Stimulated activated CD8-positive, alpha-beta memory T cell treated with anti-CD3 and anti-CD28 coated beads, Interleukin-4, amount 100 ng/mL, for 1 hour (primary cell): ENCODE data around the gene STXBP1.
A peak's percentile ranks its signal among the peaks of the same experiment; 100 is the strongest.

ENCODE experiments used
- DNase-seq, 2 donors: peaks; one replicate each; pipeline ENCODE4 v3.0.0-alpha.2; 2020; ENCODE audit warnings: low read depth in 2 of 2, low spot score in 1 of 2

STXBP1 gene

DNA sequence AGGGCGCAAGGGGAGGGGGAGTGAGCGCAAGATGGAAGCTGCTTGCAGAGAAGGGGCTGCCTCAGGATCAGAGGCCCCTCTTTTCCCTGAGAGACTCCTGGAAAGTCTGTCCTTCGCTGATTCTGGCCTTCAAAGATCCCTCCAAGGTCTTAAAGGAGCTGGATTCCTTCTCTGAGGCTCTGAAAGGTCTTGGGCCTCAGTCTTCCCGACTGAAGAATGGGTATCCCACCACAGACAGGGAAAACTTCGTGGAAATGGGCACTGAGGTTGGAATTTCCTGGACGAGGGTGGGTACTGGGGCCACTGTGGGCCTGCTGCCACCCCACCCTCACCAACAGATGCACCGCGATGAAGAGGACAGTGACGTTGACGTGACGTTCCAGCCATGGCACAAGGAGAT is 100.3 kb downstream of the STXBP1 start:
- DNase-seq, result no peak

DNA sequence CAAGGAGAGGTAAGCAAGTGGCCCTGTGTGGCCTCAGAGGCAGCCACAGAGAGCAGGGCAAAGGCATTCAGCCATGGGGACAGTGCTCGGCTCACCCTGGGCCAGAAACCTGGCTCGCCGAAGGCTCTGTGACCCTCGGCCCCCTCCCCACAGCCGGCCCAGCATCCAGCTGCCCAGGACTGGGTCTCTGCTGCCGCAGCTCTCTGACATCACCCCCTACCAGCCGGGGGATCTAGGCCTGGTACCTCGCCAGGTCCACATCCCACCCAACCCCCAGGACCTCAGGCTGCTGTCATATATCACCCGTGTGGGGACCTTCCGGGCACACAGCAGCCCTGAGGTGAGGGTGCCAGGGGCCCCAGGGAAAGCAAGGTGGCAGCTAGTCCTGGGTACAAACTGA is 100.8 kb downstream of the STXBP1 start:
- DNase-seq, result no peak

DNA sequence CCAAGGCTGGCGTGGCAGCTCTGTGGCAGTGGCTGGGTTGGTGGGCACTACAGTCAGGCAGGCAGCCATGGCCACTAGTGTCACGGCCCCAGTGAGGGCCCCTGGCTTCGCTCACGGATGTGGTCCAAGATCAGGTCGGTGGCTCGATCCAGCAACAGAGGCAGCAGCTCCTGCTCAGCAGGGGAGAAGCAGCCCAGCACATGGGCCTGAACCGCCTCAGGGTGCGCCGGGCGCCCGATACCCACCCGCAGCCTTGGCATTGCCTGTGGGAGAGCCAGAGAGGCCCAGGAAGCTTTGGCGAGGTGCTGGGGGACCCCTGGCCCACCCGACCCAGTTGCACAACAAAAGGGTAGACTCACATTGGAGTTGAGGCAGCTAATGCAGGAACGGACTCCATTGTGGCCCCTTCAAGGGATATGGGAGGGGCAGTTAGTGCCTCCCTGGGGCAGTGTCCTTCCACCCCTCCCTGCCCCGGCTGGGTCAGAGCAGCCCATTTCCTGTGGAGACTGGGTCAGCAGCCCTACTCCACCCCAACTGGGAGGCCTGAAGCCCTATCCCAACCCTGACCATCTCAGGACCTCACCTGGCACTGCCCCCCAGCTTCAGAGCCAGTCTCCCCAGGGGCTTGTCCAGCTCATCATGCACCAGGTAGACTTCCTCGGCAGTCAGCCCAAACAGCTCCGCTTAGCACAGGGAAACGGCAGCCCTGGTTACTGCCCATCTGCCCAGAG is 102.1 kb downstream of the STXBP1 start:
- no peak for DNase-seq

DNA sequence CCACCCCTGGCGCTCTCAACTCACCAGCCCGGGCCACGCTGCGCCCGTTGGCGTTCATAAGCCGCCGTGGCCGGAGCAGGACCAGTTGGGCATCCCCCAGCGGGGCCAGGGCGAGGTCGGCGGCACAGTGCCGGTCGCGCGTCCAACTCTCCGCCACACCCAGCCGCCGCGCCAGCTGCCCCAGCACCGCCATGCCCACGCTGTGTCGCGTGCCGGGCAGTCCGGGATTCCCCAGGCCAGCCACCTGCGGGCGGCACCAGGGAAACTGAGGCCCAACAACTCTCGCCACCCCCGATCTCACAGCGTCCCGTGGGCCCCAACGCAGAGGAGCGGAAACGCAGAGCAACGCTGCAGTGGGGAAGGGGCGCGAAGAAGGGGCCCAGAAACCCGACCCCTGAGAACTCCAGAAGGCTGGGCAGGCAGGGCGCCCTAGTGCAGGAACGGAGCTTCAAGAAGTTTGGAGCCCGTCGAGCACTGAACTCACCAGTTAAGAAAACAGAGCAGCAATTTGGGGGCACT is 102.9 kb downstream of the STXBP1 start:
- DNase-seq, result no peak

DNA sequence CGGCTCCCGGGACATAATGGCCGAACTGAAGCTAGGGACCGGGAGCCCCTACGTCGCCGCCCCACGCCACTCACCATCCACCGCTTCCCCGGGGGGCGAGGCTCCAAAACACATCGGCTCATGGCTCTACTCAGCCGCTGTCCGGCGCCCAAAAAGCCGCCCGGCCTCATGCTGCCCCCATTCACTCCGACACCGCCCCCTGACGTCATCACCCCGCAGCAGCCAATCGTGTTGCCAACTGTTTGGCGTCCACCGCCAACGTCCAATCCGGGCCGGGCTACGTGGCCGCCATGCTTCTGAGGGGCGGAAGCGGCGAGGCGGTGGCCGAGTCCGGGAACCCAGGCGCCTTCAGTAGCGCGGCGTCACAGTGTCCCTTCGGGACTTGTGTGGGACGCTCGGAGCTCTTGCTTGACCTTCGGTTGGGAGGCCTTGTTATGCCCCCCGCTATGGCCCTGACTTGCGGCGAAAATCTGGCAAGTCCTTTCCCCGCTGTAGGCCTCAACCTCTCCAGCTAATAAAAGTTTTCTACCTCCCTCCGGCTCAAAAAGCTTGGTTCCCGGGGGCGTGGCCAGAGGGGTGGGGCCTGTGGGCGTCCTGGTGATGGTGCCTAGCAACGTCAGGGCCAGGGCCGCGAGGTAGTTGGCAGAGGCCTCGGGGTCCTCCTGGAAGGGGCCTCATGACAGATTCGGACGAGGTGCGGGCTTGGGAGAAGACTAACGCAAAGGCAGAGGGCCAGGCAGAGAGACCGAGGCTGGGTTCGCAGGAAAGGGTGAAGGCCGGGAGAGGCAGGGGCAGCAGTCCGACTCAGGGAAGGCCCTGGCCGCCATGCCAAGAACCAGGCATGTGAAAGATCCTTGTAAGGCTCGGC is 103.6 kb downstream of the STXBP1 start, which contains the start of the genes PTRH1 and TTC16:
Gene PTRH1, minus strand, starts transcription at position 194 of the 868 bp plus-strand sequence. Its CDS starts 24 bp downstream, at position 170.
Gene TTC16, plus strand, starts transcription at position 610 of the 868 bp plus-strand sequence. Its CDS starts 67 bp downstream, at position 677.
- DNase-seq, result peak; percentile 93 to 98

DNA sequence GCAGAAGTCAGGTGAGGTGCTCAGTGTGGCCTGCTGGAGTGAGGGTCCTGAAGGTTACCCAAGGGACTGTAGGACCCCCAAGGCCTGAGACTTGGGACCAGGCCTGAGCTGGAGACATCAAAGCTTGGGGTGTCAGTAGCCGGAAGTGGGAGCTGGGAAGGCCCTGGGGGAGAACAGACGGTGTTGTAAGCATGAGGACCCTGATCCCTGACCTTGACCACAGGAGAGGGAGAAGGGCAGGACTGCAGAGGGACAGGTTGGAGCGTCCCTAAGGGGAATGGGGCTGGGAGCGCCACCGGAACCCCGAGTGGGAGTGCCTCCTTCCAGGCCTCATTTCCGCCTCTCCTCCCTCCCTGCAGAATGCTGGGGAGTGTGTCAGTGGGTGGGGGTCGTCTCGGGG is 104.3 kb downstream of the STXBP1 start:
- no peak for DNase-seq

DNA sequence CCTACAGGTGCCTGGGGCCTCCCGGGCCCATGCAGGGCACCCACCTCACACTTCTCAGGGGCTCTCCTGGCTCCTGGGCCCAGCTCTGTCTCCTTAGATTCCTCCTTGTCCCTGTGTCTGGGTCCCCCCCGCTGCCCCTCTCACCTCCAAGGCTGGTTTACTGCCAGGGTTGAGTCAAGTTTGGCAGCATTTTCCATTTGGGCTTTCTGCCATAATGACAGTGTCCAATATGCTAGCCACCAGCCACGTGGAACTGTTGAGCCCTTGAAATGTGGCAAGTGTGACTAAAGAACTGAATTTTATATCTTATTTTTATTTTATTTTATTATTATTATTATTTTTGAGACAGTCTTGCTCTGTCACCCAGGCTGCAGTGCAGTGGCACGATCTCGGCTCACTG is 105.7 kb downstream of the STXBP1 start:
- no peak for DNase-seq

DNA sequence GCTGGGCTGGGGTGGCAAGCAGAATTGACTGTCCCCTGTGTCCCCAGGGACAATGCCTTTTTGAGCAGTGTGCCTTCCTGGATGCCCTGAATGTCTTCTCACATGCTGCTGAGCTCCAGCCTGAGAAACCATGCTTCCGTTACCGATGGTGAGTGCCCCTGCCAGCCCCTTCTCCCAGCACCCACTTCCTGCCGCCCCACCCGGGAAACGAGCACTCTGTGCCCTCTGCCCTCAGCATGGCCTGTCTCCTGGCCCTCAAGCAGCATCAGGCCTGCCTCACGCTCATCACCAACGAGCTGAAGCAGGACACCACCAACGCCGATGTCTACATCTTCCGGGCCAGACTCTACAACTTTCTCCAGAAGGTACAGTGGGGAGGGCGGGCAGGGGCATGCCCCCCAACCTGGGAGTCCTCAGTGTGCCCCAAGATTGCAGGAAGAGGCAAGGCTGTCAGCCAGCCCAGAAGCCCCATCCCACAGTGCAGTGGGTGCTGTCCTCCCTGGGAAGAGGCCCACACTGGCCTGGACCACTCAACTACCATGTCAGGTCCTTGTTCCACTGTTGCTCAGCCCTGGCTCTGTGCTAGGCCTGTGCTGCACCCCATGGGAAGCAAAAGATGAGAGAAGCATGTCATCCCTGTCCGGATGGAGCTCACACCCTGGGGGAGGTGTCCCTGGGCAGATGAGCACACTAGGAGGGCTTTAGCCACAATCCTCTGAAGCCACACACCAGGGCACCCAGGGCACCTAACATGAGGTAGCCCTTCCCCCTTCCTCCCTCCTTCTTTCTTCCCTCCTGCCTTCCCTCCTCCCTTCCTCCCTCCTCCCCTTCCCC is 108.2 kb downstream of the STXBP1 start:
- DNase-seq, result no peak

DNA sequence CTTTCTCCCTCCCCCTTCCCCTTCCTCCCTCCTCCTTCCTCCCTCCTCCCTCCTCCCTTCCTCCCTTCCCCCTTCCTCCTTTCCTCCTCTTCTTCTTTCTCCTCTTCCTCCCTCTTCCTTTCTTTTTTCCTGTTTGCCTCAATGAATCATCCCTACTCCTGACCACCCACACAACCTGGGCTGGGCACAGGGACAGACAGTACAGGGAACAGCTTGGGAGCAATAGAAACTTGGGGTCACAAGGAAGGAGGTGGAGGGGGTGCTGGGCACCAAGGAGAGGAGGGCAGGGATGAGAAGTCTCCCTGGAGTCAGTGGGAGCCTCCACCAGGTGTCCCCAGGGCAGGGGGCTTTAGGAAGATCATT is 108.8 kb downstream of the STXBP1 start:
- no peak for DNase-seq

DNA sequence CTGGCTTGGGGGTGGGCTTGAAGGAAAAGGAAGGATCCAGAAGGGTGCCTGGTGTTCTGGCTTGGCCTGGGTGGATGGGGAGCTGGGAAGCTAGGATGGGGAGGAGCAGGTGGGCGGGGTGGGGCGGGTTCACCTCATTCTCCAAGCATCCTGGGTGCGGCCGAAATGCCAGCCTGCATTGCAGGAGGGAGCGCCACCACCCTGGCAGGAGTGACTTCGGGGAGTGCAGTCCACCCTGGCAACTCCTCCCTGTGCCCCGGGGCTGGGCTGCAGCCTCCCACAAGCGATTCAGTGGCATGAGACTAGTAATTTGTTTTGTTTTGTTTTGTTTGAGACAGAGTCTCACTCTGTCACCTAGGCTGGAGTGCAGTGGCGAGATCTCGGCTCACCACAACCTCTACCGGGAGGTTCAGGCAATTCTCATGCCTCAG is 109.3 kb downstream of the STXBP1 start:
- no peak for DNase-seq

DNA sequence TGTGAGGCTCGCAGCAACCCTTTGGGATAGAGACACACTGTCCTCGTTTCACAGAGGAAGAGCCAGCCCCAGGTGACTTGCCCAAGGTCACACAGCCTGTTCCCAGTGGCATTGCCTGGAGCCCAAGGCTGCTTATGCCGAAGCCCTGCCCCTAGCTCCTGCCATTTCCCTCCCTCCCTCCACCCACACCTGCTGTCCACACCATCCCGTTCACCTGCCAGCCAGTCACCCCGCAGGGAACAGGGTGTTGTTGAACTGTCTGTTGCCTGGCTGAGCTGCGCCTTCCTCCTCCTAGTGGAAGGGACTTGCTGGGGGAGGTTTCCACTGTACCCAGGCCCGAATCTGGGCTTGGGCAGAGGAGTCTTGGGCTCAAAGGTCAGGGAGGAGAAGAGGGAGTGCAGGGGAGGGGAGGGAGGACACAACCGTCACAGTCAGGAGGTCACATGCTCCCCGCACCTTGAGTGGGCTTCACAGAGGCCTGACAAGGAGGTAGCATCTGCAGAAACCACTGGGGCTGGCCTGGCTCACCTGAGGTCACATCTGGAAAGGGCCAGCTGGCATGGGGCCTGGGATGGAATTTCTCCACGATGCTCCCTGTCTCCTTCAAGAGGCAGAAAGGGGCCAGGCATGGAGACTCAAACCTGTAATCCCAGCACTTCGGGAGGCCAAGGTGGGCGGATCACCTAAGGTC is 110.1 kb downstream of the STXBP1 start:
- DNase-seq, result no peak

DNA sequence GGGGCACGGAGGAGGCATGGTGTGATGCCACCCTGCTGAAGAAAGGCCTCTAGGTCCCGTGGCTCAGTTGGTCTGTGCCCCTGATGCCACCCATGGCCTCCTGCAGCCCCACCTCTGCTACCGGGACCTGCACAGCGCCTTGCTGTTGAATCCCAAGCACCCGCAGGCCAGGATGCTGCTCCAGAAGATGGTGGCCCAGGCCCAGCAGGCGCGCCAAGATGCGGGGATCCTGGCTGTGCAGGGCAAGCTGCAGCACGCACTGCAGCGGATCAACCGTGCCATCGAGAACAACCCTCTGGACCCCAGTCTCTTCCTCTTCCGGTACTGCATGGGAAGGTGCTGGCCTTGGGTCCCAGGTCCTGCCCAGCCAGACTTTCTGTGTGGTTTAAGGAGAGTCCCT is 110.9 kb downstream of the STXBP1 start:
- DNase-seq, result no peak

DNA sequence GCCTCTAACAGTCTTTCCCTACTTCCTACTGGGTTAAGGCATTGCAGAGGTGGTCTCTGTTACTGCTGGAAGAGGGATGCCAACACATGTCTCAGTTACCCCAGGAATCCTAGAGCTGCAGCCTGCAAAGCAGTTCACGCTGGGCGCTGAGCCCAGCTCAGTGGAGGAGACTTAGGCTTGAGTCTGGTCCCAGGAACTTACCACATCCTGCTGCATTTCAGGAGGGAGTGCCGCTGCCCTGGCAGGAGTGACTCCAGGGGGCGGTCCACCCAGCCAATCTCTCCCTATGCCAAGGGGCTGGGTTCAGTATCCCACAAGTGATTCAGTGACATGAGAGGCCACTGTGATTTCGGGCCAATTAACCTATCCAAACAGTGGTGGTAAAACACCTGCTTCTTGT is 111.4 kb downstream of the STXBP1 start:
- no peak for DNase-seq

DNA sequence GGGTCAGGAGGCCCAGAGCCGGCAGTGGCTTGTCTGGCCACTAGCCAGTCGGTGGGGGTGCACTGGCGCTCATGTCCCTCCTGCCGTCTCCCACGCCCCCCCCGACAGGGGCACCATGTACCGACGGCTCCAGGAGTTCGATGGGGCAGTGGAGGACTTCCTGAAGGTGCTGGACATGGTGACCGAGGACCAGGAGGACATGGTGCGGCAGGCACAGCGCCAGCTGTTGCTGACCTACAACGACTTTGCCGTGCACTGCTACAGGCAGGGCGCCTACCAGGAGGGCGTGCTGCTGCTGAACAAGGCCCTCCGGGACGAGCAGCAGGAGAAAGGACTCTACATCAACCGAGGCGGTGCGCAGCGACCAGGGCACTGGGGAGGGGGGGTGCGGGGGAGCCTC is 111.9 kb downstream of the STXBP1 start:
- DNase-seq, result no peak

DNA sequence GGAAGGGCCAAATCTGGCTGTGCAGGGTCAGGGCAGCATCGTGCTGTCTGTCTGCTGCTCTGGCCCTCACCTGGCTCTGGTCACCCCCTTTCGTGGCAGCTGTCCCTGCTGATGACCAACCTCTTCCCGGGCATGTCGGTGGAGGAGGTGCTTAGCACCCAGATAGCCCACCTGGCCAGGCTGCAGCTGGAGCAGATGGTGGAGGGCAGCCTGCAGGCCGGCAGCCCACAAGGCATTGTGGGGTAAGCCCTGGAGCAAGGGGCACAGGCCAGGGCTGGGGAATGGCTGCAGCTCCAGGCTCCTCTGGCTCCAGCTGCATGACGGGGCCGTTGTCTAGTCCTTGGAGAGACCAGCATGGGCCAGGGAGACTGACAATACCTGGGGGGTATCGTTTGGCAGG is 114.8 kb downstream of the STXBP1 start:
- no peak for DNase-seq

DNA sequence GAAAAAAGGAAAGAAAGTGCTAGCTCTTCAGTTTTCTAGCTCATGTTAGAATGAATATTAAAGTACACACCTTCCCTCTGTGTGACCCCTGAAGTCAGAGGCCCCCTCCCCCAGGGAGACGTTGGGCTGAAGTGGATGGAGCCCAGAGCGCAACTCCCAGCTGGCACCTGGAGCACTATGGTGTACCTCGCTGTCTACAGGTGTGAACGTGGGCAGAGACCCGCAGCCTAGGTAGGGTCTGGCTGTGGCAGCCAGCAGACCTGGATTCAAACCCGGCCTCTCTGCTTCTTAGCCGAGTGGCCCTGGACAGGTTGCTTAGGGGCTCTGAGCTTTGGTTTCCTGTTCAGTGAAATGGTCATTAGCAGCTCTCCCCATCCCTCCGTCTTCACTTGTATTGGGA is 116.7 kb downstream of the STXBP1 start:
- no peak for DNase-seq

DNA sequence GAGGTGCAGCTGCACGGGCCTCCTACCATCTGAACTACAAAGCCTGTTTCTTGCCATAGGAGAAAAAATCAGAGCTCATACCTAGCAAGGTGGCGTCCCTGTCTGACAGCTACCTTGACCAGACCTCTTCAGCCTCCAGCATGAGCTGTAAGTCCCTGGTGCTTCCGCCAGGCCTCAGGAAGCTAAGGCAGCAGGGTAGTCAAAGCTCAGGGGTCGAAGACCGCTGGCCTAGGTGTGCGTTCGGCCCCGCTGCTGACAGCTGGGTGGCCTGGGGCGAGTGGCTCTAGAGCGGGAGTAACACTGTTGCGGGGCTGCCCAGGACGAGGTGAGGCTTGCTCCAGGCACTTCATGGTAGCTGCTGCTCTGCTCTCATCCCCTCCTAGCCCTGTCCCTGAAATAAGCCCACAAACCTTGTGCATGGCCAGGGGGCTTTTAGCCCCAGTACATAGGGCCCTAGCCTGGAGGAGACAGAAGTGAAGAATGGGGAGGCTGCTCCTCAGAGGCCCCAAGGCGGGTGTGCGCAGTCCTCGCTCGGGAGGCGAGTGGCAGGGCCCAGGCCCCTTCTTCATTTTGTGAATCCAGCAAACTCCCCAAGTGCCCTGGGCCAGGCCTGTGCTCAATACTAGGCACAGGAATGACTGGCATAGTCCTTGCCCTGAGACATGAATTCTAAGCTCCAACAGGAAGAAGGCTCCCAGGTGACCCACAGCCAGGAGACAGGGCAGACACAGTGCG is 117.6 kb downstream of the STXBP1 start:
- no peak for DNase-seq

DNA sequence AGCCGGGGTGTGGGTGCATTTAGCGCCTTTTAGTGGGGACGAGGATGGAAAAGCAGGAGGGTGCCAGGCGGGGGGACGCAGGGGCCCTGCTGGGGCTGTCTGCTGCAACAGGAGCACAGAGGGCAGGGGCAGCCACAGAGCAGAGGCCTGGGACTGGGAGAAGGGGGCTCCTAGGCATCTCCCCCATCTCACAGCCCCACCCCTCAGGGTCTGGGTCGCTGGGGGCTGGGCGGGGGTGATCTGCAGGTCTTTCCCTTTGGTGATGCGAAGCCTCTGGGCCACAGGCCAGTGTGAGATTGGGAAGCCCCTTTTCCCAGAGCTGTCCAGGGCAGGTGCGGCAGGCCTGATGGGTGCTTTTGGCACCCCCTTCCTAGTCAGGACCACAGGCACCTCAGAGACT is 118.2 kb downstream of the STXBP1 start:
- no peak for DNase-seq

DNA sequence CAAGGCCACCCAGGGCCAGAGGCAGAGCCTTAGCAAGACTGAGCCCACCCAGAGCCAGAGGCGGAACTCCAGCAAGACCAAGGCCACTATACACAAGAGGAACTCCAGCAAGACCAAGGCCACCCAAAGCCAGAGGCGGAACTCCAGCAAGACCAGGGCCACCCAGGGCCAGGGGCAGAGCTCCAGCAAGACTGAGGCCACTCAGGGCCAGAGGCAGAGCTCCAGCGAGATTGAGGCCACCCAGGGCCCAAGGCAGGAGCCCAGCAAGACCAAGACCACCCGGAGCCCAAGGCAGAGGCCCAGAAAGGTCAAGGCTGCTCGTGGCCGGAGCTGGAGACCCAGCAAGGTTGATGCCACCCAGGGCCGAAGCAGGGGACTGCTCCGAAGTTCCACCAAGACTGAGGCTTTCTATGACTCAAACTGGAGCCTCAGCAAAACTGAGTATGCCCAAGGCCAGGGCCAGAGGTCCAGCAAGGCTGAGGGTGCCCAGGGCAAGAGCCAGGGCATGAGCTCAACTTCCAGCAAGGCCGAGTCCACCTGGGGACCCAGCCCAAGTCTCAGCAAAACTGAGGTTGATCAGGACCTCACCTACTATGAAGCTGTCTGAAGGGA is 118.8 kb downstream of the STXBP1 start:
- DNase-seq, result no peak

DNA sequence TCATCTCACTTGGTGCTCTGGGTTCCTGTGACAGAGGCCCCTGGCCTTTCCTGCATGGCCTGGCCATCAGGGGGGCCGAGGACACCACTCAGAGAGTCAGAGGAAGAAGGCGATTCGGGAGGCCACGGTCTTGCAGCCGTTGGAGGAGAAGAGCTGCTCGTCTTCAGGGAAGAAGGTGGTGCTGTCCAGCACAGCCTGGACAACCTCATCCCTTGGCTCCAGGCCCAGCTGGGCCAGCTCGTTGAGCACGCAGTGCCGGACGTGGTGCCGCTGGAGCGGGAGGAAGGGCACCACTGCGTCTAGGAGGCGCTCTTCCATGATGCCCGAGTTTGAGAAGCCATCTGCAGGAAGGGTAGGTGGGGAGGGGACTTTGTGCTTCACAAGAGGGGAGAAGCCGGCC is 119.9 kb downstream of the STXBP1 start:
- DNase-seq, result no peak
